Lung (tissue), 12 donors: ENCODE measurements around the gene PRKCB. TPM values are rescaled to one million over a fixed set of nuclear protein-coding genes. Genes with fewer than 3 reads are reported as not detected.
A peak's percentile ranks its signal among the peaks of the same experiment; 100 is the strongest.

Experiments
- ATAC-seq: fragments of 200-7000 bp; cut with Tn5 transposase; one replicate; pipeline ENCODE4 v1.9.1; 2020; ENCODE audit warnings: moderate number of reproducible peaks; ENCODE audit not compliant: insufficient read depth, low FRiP score
- DNase-seq, 3 donors: peaks; one replicate each; pipeline ENCODE4 v3.0.0-alpha.2; 2013 to 2017
- H3K27ac ChIP-seq, 2 donors: one replicate each; pipeline ENCODE4 v1.5.1; 2013; ENCODE audit warnings: mild to moderate bottlenecking in 2 of 2, moderate library complexity in 2 of 2, control low read depth in 1 of 2, inconsistent platforms in 1 of 2, low read depth in 1 of 2, low read length in 1 of 2
- H3K27me3 ChIP-seq, 3 donors: one replicate each; pipeline ENCODE4 v1.5.1; 2013; ENCODE audit warnings: low read length in 2 of 3; ENCODE audit not compliant: control insufficient read depth in 3 of 3, insufficient read depth in 3 of 3
- H3K36me3 ChIP-seq, 4 donors: one replicate each; pipeline ENCODE4 v1.5.1; 2013; ENCODE audit warnings: low read length in 4 of 4, mild to moderate bottlenecking in 1 of 4, moderate library complexity in 1 of 4; ENCODE audit not compliant: control insufficient read depth in 4 of 4, insufficient read depth in 4 of 4
- H3K4me1 ChIP-seq, 5 donors: one replicate each; pipeline ENCODE4 v1.5.1; 2013; ENCODE audit warnings: low read length in 5 of 5, mild to moderate bottlenecking in 2 of 5, moderate library complexity in 1 of 5; ENCODE audit not compliant: control insufficient read depth in 5 of 5, insufficient read depth in 5 of 5
- H3K4me3 ChIP-seq: one replicate; pipeline ENCODE4 v1.5.1; 2013; ENCODE audit warnings: mild to moderate bottlenecking, control low read depth, moderate library complexity
- H3K9ac ChIP-seq, 2 donors: one replicate each; pipeline ENCODE4 v1.5.1; 2013; ENCODE audit warnings: low read length in 2 of 2, control low read depth in 1 of 2; ENCODE audit not compliant: insufficient read depth in 1 of 2
- H3K9me3 ChIP-seq, 4 donors: one replicate each; pipeline ENCODE4 v1.5.1; 2013; ENCODE audit warnings: low read length in 3 of 4, mild to moderate bottlenecking in 1 of 4, moderate library complexity in 1 of 4; ENCODE audit not compliant: control insufficient read depth in 4 of 4, insufficient read depth in 3 of 4
- CTCF ChIP-seq: IDR thresholded peaks from 2 replicates; pipeline ENCODE4 v1.5.1; 2012; ENCODE audit warnings: mild to moderate bottlenecking; ENCODE audit errors: control extremely low read depth, extremely low read depth
- WGBS, 2 donors: extraction: QIAGEN DNeasy Blood & Tissue Kit; methylation state at CpG; one replicate each; pipeline ENCODE4 v1.1.7; 2013; 5-methylcytosine and 5-hydroxymethylcytosine counted together
- polyA plus RNA-seq, 2 donors: library from polyadenylated mRNA; stranded (reverse); fragments of 200-250 nt; gene quantifications; one replicate each; pipeline ENCODE4 v1.2.1, GENCODE V29; 2013
- total RNA-seq, 2 donors: library from RNA; depleted of rRNA in 1 of 2; stranded (reverse); fragments of >200 nt in 1 of 2; gene quantifications; one replicate each; pipeline ENCODE4 v1.2.1, GENCODE V29; 2014 to 2021
- donor health status: control.
- donor health status: control.
- donor health status: Bipolar disorder and iron deficiency.
- donor health status: healthy.
- donor health status: DM: yes; HTN: yes; CAD: no.

Gene PRKCB
- total and polyA plus RNA-seq, 4 donors: 2.5 to 46.4 (median 21.8) TPM

DNA sequence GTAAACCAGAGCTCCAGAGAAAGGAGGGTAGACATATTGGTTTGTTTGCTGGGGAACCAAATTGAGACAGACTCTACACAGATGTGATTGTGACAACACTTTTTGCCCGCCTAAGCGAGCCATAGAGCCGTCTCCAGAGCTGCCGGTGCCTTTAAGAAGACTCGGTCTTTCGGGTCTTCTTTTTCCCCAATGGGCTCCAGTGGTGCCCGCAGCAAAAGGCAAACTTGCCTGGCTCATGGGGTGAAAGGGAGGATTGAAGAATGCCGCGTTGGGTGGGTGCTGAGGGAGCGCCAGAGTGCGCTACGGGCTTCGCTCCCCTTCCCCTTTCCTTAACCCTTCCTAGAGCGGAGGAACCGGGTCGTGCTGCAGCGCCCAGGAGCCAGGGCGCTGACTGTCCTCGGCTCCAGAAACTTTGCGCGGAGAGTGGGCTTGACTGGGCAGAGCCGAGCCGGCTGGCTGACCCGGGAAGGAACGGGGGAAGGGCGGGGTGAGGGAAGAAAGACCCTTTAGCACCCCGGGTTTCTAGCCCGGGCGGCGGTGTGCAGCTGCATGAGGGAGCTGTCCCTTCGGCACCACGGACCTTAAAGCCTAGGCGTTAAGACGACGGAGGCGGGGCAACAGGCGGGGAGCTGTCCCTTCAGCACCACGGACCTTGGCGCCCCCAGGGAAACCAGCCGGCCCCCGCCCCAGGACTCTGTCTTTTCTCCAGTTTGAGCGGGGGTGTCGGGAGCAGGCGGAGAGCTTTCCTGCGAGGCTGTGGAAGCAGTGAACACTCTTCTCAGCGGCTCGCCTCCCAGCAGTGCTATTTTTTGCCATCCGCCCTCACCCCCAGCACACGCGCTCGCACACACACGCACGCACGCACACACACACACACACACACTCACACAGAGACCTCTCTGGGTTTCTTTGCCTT is 419.9 kb downstream of the PRKCB start, which contains the start of gene CACNG3:
CACNG3 (plus strand) TSS at position 880 of the 916 bp plus-strand sequence. CDS start 420 bp downstream, outside the sequence.
- TF ChIP-seq CTCF: no peak
- ATAC-seq (no peak), DNase-seq (peak; percentile 86 to 93 (median 88))
- peaks cover 0 to 2% (median 0%) of the 10 kb centered on the region in 5 donors for H3K4me1 ChIP-seq
- H3K4me3 ChIP-seq: no peak within 1 kb of the TSS
- WGBS, 2 donors: 5 to 6% methylated on average over 53 to 54 of the region's 54 CpGs
- no peak within 1 kb of the TSS for H3K9ac ChIP-seq
- no peak within 1 kb of the TSS for H3K27ac ChIP-seq
- H3K9me3 ChIP-seq: peaks cover 0 to 4% (median 0%) of the 10 kb centered on the region in 4 donors
- no peaks in the 10 kb centered on the region for H3K36me3 ChIP-seq
- H3K27me3 ChIP-seq: peaks cover 0 to 18% (median 14%) of the 10 kb centered on the region in 3 donors

DNA sequence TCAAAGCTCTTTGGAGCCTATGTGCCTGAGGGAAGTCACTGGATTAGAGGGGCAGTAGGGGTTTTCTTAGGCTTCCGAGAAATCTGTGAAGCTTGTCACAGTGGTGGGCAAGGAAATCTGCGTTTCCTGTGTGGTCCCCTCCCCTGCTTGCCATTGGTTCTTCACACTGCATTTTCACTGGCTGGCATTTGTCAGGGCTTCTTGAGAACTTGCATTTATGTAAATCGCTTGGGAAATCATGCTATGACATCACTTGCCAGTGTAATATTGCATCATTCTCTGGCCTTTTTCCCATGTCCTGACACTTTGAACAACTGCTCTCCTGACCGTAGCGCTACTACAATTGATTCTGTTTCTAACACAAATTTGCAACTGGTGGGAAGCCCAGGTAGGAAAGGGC is 422.2 kb downstream of the PRKCB start:
- Histone ChIP-seq H3K27ac (no peak overlapping the region), H3K9ac (no peak overlapping the region), H3K9me3 (peaks cover 0 to 7% (median 0%) of the 10 kb centered on the region in 4 donors), H3K27me3 (peaks cover 0 to 22% (median 14%) of the 10 kb centered on the region in 3 donors), H3K4me1 (peaks cover 0 to 2% (median 0%) of the 10 kb centered on the region in 5 donors), H3K4me3 (no peak overlapping the region), H3K36me3 (no peaks in the 10 kb centered on the region)
- no peak for TF ChIP-seq CTCF
- no peak for DNase-seq
- no peak for ATAC-seq
- 39 to 45% methylated on average over 5 of the region's 5 CpGs for WGBS, 2 donors

DNA sequence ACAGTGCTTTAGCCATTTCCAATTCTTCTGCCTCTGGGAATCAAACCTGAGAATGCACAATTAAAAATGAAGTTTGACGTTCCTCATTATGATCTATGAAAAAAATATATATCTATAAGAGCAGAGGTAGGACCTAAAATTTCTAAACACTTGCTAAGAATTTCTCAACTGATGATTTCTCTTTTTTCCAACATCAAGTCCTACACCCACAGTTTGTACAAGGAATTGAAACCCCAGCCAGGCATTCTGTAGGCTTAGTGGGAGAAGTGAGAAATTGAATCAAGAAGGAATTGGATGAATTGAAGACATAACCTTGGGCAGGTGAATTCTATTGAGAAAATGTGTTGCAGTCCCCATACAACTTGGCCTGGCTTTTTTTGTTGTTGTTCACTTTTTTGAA is 423.0 kb downstream of the PRKCB start:
- Histone ChIP-seq H3K27me3 (peaks cover 0 to 22% (median 14%) of the 10 kb centered on the region in 3 donors), H3K27ac (no peak overlapping the region), H3K36me3 (no peaks in the 10 kb centered on the region), H3K4me3 (no peak overlapping the region), H3K4me1 (peaks cover 0 to 2% (median 0%) of the 10 kb centered on the region in 5 donors), H3K9me3 (peaks cover 0 to 7% (median 0%) of the 10 kb centered on the region in 4 donors), H3K9ac (no peak overlapping the region)
- ATAC-seq (no peak), DNase-seq (no peak)
- TF ChIP-seq CTCF: no peak
- WGBS, 2 donors: 74 to 90% methylated on average over 1 of the region's 1 CpG
